Measurements from ENCODE around the gene DACT2.
"Not testable (repeated sequence)": the region's sequence is repeated elsewhere in the genome, so short reads cannot be mapped to it uniquely, and the experiment has no call there.

DACT2 gene

DNA sequence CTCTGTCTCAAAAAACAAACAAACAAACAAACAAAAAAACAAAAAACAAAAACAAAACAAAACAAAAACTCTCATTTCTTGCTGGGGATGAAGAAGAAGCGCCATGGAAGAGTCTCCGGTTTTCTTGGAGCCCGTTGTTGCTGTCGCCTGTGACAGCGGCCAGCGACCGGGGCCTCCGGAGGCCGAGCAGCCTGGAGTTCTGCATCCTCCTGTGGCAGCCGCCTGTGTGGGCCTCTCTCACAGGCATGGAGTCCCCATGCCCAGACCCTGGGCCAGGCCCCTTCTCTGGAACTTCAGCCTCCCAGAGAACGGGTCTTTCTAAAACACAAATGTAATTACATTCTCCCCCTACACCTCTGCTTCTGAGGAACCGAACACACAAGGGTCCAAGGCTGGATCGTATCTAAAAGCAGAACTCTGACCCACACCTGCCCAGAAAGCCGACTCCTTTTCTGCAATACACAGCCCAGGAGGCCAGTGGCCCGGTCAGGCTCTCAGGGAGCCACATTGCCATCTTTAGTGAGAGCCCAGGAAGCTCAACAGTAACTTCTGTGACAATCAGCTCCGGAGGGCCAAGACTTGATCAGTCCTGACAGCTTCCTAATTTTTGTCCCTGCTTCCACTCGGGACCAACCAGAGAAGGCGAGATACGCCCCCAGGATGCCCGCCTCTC is 18.5 kb downstream of the DACT2 start:
- no peak for DNase-seq

DNA sequence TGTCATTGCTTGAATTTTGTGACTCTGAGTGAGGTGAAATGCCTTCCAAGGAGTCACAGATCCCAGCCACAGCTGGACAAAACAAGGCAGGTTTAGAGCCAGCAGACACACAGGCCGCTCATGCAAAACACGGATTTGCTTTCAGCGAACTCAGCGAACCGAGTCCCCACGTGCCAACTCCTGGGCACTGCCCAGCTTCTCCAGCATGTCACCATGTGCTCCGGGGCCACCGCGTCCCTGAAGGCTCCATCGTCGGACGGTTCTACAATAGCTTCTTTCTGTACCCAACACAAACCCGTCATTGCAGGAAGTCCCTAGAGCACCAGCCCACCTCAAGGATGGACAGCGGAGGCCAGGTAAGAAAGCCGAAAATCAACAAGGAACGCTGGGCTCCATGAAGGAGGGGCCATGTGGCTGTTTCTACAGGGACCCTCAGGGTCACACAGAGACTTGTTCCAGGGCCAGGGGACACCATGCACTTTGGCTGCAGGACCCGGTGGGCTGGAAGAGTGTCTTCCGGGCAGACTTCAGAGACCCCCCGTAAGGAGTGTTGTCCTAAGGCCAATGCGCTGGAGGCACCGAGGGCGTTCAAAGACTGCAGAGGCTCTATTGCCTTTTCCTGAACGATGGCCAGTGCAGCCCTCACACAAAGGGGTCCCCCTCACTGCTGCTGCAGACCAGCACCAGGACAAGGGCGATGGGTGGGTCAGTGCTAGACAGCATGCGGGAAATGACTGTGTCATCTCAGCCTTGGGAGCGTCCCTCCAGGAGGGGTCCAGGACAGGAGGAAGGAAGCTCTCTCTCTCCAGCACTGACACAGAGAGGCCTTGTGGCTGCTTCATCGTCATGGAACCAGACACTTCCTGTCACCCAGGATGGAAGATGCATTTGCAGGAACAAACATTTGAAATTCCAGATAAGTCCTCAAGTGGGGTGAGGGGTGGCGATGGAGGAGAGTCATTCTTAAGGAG is 19.8 kb downstream of the DACT2 start:
- DNase-seq, result no peak

DNA sequence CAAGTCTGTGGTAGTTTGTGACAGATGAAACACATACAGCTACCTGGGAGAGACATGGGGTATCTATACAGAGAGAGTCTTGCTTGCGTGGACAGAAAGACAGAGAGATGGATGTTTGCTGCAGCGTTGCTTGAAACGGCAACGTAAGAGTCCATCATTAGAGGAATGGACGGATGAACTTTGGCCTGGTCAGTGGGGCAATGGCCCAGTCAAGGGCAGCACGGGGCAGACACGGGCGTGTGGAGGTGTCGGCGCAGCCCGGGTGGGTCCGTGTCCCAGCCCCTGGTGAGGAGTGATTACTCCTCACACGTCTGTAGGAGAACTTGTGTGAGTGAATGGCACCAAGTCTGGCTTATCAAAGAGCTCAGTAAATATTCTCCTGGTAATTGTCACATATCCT is 21.9 kb downstream of the DACT2 start:
- DNase-seq, result no peak

DNA sequence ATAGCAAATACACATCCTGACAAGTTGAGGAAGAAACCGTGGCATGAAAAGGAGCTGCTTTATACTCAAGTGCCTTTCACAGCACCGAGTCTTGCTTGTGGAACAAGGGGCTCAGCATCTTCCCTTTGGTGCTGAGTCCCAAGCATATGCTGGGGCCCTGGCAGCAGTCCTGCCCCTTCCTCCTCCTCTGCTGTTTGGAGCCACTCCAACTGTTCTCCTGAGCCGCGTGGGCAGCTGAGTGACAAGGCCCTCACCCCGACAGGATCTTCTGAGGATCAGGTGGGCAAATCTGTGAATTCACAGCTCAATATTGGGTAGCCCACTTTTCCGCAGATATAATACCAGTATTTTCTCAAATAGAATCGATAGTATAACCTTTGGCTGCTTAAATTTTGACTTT is 24.7 kb downstream of the DACT2 start:
- no peak for DNase-seq

DNA sequence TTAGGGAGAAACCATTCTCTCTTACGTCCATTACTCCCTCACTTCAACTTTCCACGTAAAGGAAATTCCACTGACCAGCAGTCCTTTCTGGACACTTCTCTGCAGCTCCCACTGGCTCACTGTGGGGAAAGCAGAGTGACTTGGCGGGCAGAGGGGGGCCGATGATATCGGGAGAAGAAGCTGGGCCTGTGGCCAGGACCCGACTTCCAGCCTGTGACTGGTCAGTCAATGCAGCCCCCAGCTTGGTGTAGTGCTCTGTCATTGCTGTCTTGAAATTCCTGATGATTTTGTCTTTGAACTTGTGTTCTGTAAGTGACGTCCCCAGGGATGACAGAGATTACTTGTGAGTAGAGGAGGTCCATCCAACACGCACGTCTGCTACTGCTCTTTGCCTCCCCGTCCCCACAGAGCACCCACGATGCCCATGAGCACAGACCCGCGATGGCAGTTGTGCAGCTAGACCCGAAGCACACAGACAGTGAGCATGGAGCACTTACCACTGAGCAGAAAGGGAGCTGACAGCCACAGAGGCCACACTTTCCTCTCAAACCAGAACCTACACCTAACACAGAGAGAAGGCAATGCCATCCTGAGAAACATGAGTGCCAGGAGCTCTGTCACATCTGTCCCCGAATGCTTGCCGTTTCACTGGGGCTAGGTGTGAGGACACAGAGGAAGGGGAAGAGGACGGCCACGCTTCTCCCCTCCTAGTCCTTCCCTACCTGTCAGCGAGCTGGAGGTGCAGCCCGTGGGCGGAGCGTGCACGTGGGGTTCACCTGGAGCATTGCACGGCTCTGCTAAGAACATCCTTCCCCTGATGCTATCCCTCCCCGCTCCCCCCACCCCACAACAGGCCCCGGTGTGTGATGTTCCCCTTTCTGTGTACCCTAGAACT is 25.7 kb downstream of the DACT2 start:
- DNase-seq, result no peak

DNA sequence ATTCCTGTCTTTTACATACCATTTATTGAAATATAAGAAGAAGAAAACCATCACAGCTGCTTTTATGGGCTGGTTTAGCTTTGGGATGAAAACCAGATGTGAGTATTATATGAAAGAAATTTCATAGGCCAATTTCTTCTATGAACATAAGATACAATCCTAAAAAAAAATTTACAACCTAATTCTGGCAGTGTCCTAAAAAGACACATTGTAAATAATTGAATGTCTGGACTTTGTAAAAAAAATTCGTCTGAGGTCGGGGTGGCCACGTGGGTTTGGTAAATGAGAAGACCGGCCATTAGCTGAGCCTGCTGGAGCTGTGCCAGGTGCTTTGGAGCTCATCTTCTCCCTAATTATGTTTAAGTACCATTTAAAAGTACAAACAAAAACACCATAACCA is 26.8 kb downstream of the DACT2 start:
- no peak for DNase-seq

DNA sequence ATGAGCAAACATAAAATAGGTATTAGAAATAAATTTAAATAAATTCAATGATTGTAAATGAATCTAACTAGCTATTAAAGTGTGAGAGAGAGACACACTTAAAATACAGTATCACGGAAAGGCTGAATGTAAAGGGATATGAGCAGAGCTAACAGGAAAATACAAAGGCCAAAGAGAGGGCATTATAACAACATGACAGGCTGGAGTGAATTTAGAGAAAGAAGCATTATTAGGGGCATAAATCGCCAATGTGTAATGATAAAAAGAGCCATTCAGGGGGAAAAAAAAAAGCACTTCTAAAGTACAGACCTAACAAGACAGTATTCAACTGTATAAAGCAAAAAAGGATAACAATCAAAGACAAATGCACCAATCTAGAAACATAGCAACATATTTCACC is 28.1 kb downstream of the DACT2 start:
- DNase-seq, result no peak

DNA sequence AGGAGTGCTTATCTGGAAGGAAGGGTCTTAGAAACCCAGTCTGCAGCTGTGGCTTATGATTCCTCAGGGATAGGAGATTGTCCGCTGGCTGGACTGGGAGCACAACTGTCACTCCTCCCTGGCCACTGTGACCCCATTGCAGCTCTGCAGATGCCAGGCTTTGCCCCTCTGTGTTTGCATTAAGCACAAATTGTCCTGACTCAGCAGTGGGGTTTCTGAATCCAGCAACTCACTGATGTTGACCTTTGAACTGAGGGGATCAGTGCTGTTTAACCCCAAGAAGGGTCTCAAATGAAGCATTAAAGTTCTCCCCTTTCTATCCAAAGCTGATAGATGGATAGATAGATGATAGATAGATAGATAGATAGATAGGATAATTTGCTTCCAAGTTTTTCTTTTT is 29.5 kb downstream of the DACT2 start:
- DNase-seq, result no peak

DNA sequence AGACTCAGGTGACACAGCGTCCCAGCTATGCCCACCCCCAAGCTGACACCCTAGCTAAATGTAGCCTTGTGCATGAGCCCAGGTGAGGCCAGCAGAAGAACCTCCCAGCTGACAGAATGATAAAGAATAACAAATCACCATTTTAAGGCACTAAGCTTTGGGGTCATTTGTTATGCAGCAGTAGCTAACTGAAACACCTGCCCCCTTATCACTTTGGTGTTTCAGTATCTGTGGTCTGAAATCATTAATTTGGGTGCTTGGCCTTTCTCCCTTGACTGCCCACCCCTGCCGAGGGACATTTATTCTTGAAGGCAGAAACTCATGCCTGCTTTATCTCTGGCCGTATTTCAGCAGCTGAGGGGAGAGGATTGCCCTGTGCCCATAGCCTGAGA is 30.0 kb downstream of the DACT2 start:
- no peak for DNase-seq

DNA sequence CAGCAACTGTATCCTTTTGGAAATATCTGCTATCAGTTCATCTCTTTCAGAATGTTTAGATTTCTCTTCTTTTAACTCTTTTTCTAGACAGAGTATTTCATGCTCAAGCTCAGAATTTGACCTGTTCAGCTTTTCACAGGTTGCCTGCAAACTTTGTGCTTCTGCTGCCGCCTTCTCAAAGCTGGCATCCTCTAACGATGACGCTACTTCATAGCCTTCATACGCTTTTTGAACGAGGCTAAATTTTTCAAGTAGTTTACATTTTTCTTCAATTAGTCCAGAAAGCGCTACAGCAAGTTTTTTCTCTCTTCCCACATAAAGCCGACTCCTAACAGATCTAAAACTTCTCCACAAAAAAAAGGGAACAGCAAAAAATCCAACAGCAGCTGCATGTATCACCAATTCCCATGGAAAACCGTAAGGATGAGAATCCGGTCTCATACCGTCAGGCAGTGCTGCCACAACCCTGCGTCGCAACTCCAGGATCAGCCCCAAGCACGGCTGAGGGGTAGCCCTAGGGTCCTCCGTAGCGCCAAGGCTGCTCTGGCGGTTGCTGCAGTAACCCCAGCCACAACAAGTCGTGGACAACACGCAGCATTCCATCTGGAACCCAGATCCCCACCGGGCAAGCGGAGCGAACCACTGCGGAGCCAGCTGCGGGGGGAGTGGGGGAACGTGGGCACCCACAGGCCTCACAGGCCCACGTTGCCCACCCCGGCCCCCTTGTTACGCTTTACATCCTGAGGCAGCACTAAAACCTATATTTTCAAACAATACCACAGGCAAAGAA is 30.6 kb downstream of the DACT2 start:
- DNase-seq, result no peak

DNA sequence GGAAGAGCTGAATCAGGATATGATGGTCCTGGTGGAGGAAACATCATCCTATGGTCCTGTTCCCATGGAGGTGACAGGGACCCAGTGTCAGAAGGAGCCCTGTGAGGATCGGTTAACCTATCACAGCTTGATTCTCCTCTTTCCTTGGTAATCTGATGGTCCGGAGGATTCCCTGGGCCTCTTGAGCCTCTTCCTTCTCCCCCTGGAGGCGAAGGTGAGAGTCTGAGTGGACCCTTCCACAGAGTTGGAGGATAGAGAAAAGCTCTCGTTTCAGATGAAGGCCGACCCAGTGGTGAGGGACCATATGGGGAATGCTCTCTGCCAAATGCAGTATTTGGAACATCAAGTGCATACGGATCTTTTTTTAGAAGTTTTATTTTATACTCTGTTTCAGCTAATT is 32.1 kb downstream of the DACT2 start:
- not testable (repeated sequence) for DNase-seq

DNA sequence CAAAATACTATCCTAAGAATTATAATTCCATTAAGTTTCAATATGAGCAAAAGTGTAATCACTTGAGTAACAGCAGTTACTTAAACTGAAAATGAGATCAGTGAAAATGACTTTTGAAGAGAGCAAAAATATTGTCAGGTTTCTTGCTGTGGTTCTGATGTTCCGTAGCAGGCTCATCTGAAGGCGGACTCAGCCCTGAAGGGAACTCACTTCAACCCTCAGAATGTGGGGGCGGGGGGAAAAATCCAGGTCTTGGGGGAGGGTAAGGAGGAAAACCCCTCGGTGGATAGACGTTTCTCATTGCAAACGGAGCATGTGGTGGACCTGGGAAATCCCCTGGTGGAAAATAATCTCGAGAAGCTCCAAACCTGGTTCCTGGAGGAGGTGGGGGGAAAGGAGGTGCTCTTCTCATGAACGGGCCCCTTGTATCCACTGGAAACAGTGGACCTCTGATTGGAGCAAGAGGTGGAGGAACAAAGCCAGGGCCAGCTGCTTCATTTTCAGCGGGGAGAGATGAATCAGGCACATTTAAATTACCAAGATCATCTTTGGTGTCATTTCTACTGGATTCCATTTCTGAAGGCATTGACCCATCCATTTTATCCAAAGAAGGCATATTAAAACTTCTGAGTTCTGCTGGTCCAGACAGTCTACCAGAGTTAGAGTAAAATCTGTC is 32.7 kb downstream of the DACT2 start:
- not testable (repeated sequence) for DNase-seq

DNA sequence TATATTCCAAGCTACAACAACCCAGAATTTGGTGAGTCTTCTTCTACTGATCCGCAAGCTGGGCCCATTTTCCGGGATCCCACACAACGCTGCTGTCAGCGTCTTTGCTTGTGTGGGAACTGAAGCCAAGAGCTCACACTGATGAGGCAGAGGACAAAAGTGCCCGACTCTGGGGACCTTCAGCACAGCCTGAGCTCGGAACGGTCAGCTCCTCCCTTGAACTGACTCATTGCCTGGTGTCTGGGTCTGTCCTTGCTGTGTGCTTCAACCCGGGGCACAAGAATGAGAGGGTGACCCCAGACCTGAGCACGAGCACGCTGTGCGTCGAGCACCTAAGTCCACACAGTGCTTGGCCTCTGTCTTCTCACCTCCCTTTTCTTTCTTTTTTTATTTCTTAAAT is 33.5 kb downstream of the DACT2 start:
- no peak for DNase-seq

DNA sequence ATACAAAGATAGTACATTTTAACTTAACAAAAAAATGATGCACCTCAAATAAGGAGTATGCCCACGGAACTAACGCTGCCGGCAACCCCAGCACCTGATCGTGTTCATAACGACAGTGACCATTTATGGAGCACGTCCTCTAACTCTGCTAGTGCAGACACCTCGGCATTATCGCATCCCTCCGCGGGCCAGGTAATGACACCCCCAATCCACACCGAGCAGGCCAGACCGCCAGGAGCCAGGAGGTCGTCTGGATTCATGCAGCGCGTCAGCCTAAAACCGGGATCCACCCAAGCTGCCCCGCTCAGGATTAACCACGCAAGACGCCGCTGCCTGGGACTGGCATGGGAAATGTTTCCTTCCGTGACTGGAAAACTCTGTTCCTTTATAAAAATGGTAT is 34.1 kb downstream of the DACT2 start:
- DNase-seq, result no peak

DNA sequence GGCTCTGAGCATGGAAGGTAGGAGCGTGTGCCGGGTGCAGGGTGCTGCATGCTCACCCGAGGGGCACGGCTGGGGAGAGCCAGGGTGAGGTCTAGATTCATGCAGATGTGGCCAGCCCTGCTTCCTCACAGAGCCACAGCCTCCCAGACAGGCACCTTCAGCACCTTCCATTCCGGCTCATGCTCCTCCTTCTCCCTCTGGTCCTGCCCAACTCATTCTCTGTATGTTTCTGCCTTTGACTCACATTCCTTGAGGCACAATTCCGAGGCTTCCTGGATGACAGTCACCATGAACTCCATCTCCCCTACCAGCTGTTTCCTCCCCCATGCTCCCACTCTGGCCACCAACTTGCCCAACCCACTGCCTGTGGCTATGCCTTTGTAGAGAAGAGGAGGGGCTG is 35.4 kb downstream of the DACT2 start:
- no peak for DNase-seq

DNA sequence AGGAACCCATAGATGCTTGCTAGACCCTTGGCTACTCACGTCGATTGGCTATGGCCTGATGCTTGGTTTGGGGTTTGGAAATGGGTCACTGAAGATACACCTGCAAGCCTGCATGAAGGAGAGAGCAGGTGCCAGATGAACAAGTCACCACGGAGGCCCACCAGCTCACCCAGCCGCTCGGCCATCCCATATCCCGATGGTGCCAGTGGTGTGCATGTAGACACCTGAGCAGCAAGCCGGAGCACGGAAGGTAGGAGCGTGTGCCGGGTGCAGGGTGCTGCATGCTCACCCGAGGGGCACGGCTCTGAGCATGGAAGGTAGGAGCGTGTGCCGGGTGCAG is 35.9 kb downstream of the DACT2 start:
- no peak for DNase-seq

DNA sequence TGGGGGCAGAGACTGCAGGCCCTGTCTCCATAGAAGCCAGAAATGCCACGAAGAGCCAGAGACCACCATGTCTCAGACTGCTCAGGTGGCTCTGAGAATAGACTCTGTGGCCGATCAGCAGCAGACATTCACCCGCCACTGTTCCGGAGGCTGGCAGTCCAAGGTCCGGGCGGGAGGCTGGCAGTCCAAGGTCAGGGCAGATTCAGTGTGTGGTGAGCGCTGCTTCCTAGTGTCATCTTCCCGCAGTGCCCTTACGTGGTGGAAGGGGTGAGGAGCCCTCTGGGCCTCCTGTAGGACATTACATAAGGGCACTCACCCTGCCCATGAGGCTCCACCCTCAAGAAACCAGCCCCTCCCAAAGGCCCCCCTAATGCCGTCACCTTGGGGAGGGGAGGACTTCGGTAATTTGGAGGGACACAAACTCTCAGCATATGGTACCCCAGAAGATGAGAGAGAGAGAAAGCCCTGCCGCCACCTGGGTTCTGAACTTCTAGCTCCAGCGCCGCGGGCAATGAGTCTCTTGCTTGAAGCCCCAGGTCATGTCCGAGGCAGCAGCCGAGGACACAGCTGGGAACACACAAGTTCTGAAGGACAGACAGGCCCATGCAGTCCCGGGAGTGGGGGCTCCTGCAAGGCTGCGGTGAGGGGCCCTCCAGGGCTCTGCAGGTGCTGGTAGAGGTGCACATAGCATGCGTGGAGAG is 36.4 kb downstream of the DACT2 start:
- DNase-seq, result no peak

DNA sequence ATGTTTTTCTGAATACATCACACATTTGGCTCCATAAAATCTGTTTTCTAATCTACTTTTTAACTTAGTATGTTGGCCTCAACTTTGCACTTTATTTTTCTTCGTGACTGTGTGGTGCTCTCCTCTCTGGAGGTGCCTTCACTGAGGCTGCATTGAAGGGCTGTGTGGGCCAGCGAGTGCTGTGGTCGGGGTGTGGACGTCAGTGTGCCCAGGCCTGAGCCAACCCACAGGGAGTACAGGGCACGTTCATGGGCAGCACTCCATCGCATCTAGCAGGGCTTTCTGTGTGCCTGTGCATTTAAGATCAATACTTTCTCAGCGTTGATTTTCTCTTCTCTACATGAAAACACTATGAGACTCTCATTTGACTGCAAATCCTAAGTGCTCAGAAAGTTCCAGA is 37.8 kb downstream of the DACT2 start:
- no peak for DNase-seq

DNA sequence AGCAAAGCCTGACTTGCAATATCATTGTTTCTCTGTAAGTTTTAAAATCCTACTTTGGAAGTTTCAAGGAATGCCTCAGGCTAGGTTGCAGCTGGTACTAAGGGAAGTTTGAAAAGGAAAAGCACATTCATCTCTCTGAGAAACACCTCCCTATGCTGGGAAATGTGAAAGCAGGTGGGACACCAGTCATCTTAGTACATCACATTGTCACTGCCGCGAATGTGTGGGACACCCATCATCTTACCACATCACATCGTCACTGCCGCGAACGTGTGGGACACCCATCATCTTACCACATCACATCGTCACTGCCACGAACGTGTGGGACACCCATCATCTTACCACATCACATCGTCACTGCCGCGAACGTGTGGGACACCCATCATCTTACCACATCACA is 38.3 kb downstream of the DACT2 start:
- DNase-seq, result not testable (repeated sequence)

DNA sequence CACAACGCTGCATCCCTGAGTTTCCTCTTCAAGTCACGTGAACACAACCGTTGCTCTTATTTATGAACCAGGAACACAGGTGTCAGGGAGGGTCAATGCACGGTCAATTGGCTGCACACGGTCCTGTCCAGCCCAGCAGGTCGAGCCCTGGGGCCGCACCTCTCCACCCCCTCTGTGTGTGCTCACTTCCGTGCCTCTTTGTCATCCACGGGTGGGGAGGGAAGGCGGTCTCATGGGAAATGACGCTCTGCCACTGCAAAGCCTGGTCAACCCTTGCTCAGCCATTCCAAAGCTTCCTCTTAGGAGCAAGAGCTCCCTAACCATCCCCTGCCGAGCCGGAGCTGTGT is 38.7 kb downstream of the DACT2 start:
- DNase-seq, result no peak
